SIG-M5 (cell line): ENCODE data around the gene LOXHD1.

ENCODE experiments used
- DNase-seq: peaks from one replicate; lab custom pipeline; 2025; lab: John Stamatoyannopoulos, UW

The LOXHD1 gene

DNA sequence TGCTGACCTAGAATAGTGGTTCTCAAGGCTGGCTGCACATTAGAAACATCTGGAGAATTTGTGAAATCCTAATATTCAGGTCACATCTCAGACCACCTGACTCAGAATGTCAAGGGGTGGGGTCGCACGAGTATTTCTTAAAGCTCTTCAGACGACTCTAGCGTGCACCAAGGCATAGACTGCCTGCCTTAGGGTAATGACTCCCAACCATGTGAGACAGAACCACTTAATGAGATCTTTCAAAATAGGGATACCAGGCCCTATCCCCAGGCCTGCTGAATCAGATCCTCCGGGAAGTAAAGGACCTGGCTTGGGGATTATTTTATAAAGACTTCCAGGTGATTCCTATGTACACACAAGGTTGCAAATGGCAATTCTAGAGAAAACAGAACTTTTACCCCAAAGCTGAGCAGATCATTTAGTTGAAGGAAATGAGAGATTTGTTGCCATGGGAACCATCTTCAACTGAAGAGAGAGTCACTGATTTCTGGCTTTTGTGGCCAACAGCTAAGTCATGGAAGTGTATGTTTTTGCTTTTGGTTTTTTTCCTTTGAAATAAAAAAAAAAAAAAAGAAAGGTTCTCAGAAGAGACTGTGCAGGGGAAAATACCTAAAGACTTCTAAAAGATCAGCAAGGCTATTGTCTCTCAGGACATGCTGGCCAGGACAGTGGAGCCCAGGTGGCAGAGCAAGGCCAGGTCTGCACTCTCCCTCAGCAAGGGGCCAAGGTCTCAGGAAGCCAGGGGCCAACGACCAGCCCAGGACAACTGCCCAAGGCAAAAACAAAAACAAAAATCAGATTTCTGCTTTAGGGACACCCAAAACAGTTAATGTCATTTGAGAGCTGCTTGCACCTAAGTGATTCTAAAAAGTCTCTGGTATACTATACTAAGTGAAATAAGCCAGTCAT, 15.3 kb upstream of the LOXHD1 start:
- DNase-seq: no peak

DNA sequence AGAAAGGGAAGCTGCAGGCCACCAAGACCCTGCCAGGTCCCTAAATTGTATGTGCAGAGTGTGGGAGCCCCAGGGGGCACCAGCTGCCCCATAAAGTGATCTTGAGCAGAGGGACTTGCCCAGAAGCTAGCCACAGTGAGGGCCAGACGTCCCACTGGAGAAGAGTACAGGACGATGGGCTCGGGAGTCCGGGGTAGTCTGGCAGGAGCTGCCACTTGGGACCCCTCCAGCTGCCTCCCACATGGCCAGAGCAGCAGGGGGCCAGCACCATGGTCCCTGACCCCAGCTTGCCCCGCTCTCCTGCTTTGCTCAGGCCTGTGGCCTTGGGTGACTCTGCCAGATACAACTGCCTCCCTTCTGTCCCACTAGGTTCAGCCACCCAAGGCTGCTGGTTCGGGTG, 11.7 kb upstream of the LOXHD1 start:
- no peak for DNase-seq

DNA sequence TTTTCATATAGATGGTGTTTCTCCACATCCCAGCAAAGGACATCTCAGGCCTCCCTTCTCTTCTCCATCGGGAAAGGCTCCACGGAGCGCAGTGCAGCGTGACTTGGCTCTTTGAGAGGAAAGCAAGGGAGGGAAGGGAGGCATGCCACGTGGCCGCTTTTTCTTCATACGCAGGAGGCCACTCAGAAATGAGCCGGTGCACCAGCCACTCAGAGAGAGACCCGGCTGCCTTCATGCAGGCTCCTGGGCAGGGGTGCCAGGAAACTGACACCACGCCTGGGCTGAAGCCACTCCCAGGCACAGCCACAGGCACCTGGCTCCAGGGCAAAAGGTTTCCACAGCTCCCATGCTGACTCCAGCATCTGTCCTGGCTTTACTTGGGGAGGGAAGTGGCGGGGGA, 11.1 kb upstream of the LOXHD1 start:
- DNase-seq: no peak

DNA sequence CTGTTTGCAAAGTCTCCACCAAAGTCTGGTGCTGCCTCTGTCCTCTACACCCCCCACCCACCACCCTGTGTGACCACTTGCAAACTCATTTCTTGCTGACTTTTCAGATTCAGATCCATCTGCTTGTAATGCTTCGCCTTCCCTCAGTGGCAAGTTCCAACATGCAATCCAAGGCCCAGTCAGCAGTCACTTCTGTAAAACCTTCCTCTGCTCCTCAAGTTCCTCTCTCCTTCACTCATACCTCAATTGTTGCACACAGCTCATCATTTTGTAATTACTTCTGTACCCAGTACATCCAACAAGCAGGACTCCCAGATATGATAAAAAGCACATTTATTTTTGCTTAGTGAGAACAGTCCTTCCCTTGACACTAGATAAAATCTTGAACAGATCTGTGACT, 6.5 kb upstream of the LOXHD1 start:
- DNase-seq: no peak

DNA sequence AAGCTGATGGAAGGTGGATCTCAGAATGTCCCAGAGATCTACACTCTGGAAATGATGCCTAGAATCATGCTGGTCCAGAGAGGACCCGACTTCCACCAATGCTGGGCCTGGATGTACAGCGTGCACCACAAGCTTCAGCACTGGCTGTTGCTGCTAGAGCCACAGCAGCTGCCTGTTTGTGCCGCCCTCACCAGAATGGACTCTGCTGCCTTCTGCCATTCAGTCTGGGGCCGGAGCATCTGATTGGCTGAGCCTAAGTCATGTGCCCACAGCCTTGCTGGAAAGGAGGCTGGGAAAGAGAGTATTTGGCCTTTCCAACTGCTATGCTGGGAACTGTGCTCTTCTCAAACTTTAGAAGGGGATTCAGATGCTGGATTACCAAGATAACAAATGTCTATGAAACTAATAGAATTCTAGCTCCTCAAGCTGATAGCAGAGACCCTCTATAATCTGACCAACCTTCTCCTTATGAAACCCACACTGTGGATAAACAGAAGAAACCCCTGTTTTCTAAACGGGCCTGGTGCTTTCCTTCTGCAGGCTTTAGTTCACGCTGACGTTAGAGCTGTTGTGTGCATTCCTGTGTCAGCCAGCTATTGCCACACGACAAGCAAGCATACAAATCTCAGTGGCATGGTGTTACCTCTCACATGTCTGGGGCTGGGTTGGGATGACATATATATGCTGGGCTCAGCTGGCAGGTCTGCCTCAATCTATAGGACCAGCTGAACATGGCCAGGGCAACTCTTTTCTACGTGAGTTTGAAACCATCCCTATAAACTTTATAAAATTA, 4.1 kb upstream of the LOXHD1 start:
- no peak for DNase-seq

DNA sequence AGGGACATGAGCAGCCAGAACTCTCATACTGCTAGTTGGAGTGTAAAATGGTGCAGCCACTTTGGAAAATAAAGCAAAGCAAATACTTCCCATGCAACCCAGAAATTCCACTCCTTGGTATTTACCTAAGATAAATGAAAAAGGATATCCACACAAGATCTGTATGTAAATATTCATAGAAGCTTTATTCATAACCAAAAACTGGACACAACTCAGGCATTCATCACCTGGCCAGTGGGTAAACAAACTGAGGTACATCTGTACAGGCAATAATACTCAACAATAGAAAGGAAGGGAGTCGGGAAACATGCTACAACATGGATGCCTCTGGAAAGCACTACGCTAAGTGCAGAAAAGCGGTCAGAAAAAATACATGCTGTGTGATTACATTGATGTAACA, 2.5 kb upstream of the LOXHD1 start:
- DNase-seq: no peak

DNA sequence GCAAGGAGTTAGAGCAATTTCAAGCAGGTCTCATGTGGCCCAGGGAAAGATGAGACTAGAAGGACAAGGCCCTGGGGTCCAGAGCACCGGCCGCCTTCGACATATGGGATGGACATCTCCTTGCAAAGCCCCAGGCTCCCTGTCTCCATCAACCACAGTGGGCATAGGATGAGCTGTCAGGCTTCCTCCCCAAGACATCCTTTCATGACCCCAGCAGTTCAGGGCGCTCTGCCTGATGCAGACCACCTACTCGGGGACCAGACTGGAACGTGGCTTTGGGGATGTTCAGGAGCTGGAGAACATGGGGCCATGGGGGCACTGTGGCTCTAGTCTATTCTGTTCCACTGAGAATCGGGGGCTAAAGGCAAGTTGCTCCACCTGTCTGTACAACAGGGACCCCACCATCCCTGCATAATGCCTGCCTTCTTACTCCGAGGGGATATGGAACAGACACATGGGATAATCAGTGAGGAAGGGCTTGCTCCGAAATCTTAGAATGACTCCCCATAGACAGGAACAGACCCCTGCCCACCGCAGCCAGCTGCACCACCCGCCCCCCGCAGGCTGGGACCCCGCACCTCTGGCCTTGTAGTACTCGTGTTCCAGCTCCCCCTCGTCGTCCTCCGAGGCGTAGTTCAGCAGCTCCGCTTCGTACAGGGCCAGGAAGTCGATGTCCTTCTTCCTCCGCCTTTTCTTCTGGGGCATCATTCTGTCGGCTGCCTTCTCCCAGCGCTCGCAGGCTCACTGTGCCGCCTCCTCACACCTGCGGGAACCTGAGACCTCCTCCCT, 500 bp downstream of the LOXHD1 start:
- DNase-seq: no peak

DNA sequence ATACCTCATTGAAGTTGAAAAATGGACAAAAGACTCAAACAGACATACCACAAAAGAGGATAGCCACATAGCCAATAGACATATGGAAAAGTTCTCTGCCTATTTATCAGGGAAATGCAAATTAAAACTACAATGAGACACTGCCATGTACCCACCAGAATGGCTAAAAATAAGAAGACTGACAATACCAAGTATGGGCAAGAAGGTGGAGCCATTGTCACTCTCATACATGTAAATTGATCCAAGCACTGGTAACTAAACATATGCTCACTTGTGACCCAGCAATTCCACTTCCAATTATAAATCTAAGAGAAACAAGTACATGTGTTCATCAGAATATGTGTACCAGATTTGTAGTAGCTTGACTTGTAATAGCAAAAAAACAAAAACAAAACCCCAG, 4.6 kb downstream of the LOXHD1 start:
- DNase-seq: no peak

DNA sequence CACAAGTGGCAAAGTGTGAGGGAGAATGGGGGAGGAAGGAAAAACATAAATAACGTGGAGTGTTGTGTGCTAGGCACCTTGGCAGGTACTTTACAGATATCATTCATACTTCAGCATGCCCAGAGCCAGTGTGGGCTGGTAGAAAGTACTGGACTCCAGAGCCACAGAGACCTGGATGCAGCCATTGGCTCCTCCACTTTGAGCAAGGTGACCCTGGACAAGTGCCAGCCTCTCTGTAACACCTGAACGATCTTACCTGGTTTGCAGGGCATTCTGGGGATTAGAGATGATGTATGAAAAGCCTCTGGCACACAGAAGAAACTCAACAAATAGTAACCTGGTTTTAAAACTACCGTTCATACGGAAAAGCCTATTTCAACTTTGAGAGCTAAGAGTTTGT, 6.3 kb downstream of the LOXHD1 start:
- no peak for DNase-seq

DNA sequence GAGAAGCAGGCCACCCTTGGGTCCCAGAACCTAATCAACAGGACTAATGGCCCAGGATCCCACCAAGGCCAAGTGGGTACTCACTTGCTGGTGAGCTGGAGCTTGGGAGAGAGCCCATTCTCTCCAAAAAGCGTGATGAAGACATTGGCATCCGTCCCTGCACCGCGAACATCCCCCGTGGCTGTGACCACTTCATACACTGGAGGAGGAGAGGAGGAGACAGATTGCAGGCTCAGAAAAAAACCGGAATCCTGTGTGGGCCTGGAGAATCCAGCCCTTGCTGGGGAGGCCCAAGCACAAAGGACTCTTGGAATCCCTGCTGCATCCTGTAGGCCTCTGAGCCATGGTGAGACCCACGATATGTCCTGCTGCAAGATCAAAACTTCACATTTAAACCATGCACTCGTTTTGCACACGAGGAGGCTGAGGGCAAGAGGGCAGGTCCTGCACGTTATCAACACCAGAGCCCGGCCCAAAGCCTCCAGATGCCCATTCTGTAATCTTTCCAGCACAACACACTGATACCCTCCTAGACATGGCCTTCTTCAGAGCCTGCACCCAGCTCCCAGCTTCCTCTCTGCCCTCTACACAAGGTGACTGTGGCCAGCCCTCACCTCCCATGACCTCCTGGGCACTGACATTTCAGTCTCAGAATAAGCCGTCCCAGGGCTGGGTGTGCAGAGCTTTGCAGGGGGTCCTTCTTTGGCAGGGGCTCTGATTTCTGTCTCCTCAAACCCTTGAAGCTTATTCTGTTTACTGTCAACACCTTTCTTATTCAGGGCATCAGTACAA, 7.8 kb downstream of the LOXHD1 start:
- no peak for DNase-seq

DNA sequence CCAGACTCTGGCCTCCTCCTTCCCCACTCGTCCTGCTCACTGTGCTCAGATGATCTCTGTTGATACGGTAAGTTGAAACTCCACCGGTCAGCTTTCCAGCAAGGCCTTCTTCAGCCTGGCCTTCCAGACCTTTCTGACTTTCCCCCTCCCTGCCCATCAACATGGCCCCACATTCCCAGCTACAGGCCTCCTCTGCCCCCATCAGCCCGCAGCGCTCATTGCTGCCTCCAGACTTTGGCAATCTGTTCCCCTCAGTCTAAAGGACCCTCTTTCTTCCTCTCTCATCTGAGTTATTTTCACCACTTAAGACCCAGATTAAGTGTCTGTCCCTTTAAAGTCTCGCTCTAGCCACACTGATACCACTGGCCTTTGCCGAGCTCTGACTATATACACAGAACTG, 10.6 kb downstream of the LOXHD1 start:
- DNase-seq: no peak

DNA sequence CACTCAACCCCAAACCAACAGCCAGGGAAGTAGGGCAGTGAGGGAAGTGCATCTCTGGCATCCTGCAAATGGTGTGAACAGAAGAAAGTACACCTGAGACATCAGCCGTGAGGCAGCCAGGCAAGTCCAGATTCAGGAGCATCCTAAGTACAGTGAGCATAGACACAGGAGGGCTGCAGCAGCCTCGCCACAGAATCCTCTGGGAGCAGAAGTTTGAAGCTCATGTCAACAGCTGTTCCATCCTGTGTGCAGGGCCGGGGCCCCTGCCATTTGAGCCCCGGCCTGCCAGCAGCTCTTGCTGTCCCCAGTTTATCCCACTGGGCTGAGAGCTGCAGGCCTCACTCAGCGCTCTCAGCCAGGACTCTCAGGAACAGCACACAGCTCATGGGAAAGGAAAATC, 14.5 kb downstream of the LOXHD1 start:
- no peak for DNase-seq

DNA sequence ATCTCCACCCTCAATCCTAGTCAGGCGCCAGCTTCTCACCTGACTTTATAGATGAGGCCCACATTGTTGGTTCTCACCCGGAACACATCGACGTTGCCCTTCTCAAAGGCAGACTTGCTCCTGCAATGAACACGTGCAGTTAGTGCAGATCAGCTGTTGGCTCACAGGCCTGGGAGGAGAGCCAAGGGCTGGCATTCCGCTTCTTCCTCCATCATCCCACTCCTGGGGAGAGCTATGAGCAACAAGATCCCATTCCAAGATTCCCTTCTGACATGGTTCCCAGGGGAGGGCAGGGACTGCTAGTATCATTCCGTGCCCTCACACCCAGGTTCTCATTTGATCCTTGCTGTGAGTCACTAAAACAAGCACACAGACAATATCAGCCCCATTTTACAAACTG, 15.1 kb downstream of the LOXHD1 start:
- no peak for DNase-seq

DNA sequence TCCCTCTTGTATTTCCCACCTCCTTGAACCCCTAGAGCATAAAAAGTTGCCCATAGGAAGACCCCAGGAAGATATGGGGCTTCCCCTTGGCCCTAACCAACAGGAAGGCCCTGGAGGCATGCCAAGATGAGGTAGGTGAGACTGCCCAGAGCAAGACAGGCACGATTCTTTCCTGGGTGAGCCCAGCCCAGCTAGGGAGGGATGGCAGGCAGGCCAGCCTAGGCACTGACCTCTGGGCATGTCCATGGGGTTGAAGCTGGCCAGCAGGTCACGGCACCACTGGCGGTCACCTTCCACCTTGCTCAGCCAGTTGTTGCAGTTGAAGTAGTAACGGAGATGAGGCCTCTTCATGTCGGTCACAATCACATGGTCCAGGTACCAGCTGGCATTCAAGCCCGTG, 17.6 kb downstream of the LOXHD1 start:
- DNase-seq: no peak

DNA sequence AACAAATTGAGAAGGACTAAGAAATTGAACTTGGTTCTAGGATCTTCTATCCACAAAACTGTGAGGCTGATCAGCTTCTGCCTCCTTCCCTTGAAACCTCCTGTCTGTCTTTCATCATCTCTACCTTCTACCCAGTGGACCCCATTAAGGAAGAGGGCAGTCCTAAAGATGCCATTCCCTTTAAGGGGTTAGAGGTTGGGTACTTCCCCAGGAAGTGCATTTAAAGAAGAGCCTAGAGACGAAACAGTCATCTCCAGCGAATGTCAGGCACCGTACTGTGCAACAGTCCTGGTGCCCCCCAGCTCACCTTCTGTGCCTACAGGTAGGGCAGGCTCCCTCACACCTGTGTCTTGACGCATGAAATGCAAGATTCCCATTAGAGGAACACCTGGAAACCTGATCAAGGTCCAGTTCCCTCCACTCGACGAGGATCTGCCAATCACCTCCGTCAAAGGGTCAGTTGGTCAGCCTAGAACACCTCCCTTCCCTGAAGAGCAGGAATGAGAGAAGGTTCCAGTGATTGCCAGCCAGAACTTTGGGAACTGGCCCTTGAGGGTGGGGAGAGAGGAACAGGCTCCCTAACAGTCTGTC, 20.9 kb downstream of the LOXHD1 start:
- no peak for DNase-seq

DNA sequence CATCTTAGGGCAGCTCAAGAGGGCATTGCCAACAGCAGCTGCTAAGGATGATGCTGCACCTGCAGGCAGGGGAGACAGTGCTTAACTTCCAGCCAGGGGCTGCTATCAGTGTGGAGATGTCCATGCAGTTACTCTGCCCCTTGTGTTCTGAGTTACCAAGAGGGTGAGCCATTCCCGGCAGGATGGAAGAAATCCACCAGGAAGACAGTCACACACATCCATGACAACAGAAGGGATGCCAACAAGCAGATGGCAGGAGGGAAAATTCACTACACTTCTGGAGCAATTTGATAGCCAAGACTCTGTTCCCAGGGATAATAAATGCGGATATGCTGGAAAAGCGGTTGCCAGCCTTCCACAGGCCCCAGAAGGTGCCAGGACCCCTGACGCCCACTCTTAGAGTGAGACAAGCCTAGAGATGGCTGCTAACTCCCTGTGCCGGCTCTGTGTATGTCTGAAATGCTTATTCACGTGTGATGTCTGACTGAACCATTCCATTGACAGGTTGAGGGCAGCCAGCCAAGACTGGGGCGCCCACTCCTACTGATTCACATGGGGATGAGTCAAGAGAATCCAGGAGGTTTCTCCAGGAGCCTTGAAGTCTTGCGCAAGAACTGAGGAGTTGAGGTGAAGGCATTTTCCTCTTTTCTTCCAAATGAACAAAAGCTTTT, 24.5 kb downstream of the LOXHD1 start:
- DNase-seq: no peak

DNA sequence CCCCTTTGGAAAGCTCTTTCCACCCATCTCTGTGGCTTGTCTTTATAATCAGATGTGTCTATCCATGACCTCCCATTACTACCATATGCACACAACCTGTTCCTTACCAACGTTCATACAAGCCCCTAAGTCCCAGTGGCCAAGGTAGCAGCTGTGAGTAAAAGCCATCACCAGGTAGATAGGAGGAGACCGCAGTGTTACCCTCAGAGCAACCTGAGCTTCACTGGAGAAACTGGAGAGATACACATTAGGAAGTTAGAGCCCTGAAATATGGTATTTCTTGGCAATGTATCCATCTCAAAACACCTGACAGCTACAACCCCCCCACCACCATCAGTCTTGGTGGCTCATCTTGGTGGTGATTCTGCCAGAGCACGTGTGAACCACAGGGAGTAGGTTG, 26.0 kb downstream of the LOXHD1 start:
- no peak for DNase-seq

DNA sequence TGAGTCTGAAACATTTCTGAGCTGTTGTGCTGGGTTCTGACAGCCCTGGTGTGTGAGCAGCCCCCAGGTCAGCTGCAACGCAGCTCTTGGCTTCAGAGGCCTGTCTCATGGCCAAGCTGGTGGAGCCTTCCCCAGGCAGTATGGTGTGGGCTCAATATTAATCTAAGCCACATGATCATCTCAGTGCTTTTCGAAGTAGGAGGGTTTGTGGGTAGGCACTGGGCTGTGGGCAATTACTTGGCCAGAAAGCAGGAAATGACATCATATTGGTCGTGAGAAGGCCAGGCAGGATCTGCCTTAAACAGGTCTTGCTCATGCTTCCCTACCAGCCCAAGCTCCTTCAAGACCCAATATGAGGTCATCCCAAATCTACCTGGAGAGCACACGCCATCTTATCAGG, 26.9 kb downstream of the LOXHD1 start:
- DNase-seq: no peak

DNA sequence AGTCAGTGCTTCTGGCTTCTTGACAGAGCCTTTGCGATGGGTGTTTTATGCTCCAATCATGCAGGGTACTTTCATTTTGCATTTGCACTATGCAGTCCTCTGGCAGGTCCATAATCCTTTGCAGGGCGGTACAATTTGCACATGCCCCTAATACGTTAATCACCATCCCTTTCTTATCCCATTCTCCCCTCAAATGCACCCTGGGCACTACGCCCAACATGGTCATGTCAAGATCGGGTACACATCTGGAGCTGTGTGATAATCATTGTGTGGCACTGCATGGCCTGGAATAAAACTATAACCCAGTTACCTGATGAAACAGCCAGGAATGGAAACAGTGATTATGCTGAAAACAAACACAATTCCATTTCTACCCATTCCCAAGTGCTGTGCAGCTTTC, 27.7 kb downstream of the LOXHD1 start:
- no peak for DNase-seq

DNA sequence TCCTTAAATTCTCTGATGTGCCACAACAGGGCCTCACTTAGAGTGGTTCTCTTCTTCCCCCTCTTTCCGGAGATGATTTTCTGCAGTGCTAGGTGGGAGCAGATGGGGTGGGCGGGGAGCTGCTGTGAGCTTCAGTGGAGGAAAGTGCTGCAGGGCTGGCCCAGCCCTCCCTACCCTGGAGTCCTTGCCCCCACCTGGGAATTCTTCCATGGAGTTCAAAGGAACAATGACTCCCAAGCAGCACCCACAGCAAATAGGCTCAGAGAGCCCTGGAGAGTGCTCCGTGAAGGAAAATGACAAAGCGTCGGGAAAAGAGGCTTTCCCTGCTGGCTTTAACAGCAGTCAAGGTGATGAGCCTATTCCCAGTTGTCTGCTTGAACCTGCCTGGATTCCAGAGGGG, 28.8 kb downstream of the LOXHD1 start:
- DNase-seq: no peak

DNA sequence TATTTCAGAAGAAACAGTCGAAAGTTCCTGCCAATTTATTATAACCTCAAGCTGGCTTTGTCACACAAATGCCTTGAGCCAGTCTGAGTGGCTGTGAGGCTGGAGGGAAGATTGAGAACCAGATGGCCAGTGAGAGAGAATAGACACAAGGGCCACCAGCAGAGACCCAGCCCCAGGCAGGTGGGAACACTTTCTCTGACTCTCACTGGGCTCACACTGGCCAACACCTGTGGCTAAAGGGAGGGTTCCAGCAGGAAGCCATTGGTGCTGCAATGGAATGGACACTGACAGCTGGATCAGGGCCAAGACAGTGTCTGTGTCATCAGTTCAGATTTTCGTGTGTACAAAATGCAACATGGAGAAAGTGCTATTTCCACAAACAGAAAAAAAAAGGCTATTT, 29.9 kb downstream of the LOXHD1 start:
- no peak for DNase-seq
